B cell (primary cell): ENCODE data around the gene ISL2. TPM values are rescaled to one million over a fixed set of nuclear protein-coding genes. Genes with fewer than 3 reads are reported as not detected.

ENCODE experiments used
- ATAC-seq: fragments of 200-7000 bp; cut with Tn5 transposase; one replicate; pipeline ENCODE4 v1.10.0; 2021; ENCODE audit warnings: low read depth, mild to moderate bottlenecking, moderate number of reproducible peaks, moderate library complexity
- CTCF ChIA-PET: fragments of 350-600 bp; sonication (Branson Sonifier 250); formaldehyde crosslinking; loops from one replicate; lab custom pipeline; 2021; ENCODE audit warnings: antibody characterized with exemption, inconsistent platforms; lab: Charles Lee
- POLR2A ChIA-PET: fragments of 350-600 bp; sonication (Branson Sonifier 250); formaldehyde crosslinking; loops from one replicate; lab custom pipeline; 2021; ENCODE audit warnings: antibody characterized with exemption; lab: Charles Lee
- DNase-seq: peaks from one replicate; pipeline ENCODE4 v3.0.0; 2013
- H2AFZ ChIP-seq: 2 replicates; pipeline ENCODE4 v1.6.1; 2012; ENCODE audit warnings: mild to moderate bottlenecking, low read depth, low read length; ENCODE audit not compliant: insufficient read depth, poor library complexity, severe bottlenecking
- H3K27ac ChIP-seq, 2 donors: 1 replicate in 1 of 2; 2 replicates in 1 of 2; pipeline ENCODE4 v1.5.1; 2012 to 2013; ENCODE audit warnings: low read length in 2 of 2, mild to moderate bottlenecking in 2 of 2, moderate library complexity in 1 of 2
- H3K27me3 ChIP-seq, 4 experiments: fragments of 200-600 bp in 1 of 4; sonication (generic) in 1 of 4; replicated peaks in 1 of 4; 1 replicate in 2 of 4; 2 replicates in 2 of 4; pipeline versions ENCODE4 v1.6.1 to v1.7.0; 2013 to 2016; ENCODE audit warnings: low read length in 3 of 4, mild to moderate bottlenecking in 2 of 4, mixed read lengths in 1 of 4, moderate library complexity in 1 of 4; ENCODE audit not compliant: insufficient read depth in 4 of 4, control insufficient read depth in 3 of 4; ENCODE audit errors: control extremely low read depth in 1 of 4
- H3K36me3 ChIP-seq, 2 experiments: replicated peaks in 1 of 2; 1 replicate in 1 of 2; 2 replicates in 1 of 2; pipeline versions ENCODE4 v1.6.1 to v1.7.1; 2013; ENCODE audit warnings: low read length in 1 of 2; ENCODE audit not compliant: insufficient read depth in 2 of 2, control insufficient read depth in 1 of 2; ENCODE audit errors: control extremely low read depth in 1 of 2, extremely low read depth in 1 of 2
- H3K4me1 ChIP-seq, 2 donors: fragments of 200-600 bp in 1 of 2; sonication (generic) in 1 of 2; 1 replicate in 1 of 2; 2 replicates in 1 of 2; pipeline versions ENCODE4 v1.5.1 to v1.6.1; 2013 to 2017; ENCODE audit warnings: low read length in 2 of 2; ENCODE audit not compliant: control insufficient read depth in 2 of 2, insufficient read depth in 2 of 2
- H3K4me2 ChIP-seq: replicated peaks from 2 replicates; pipeline ENCODE3; 2012; ENCODE audit warnings: mild to moderate bottlenecking, low read depth, low read length; ENCODE audit not compliant: poor library complexity, severe bottlenecking
- H3K4me3 ChIP-seq, 5 experiments: fragments of 200-600 bp in 1 of 5; sonication (generic) in 1 of 5; 1 replicate in 3 of 5; 2 replicates in 2 of 5; pipeline versions ENCODE4 v1.5.1 to v1.7.0; 2011 to 2016; ENCODE audit warnings: low read length in 4 of 5, mild to moderate bottlenecking in 4 of 5, low read depth in 2 of 5, control low read depth in 1 of 5, moderate library complexity in 1 of 5; ENCODE audit not compliant: insufficient read depth in 1 of 5; ENCODE audit errors: control extremely low read depth in 1 of 5, extremely low read depth in 1 of 5
- H3K79me2 ChIP-seq: fragments of 200-600 bp; sonication (generic); one replicate; pipeline ENCODE4 v1.6.0; 2016; ENCODE audit warnings: low read length; ENCODE audit not compliant: control insufficient read depth, insufficient read depth
- H3K9ac ChIP-seq: fragments of 200-600 bp; sonication (generic); 2 replicates; pipeline ENCODE4 v1.6.1; 2017; ENCODE audit warnings: mild to moderate bottlenecking, low read length, moderate library complexity
- H3K9me3 ChIP-seq, 3 donors: one replicate each; pipeline versions ENCODE4 v1.6.1 to v1.7.1; 2013; ENCODE audit warnings: low read length in 2 of 3; ENCODE audit not compliant: control insufficient read depth in 2 of 3, insufficient read depth in 1 of 3; ENCODE audit errors: control extremely low read depth in 1 of 3
- H4K20me1 ChIP-seq: 2 replicates; pipeline ENCODE4 v1.6.0; 2012; ENCODE audit warnings: mild to moderate bottlenecking, low read length; ENCODE audit not compliant: insufficient read depth, control insufficient read depth, poor library complexity, severe bottlenecking
- H3K27ac Mint-ChIP-seq: one replicate; pipeline ENCODE4 v1.8.0; 2021; ENCODE audit warnings: mixed read lengths
- H3K27me3 Mint-ChIP-seq: one replicate; pipeline ENCODE4 v1.8.0; 2021; ENCODE audit warnings: mixed read lengths
- H3K4me1 Mint-ChIP-seq: one replicate; pipeline ENCODE4 v1.8.0; 2021; ENCODE audit warnings: mixed read lengths
- H3K4me3 Mint-ChIP-seq: one replicate; pipeline ENCODE4 v1.8.0; 2021; ENCODE audit warnings: mixed read lengths
- H3K9me3 Mint-ChIP-seq: one replicate; pipeline ENCODE4 v1.8.0; 2022; ENCODE audit warnings: mixed read lengths; ENCODE audit not compliant: insufficient read depth
- CTCF ChIP-seq: fragments of 200-600 bp; IDR thresholded peaks from one replicate; pipeline ENCODE4 v1.8.0; 2022; ENCODE audit warnings: antibody characterized with exemption, mild to moderate bottlenecking
- EZH2 ChIP-seq: IDR thresholded peaks from 2 replicates; pipeline ENCODE4 v1.6.1; 2012; ENCODE audit warnings: borderline replicate concordance, low read depth, mild to moderate bottlenecking, moderate library complexity, low read length; ENCODE audit not compliant: insufficient read depth, poor library complexity, severe bottlenecking
- WGBS: methylation state at CpG from one replicate; pipeline ENCODE4 v1.1.5; 2013; ENCODE audit warnings: missing lambda C conversion rate; ENCODE audit not compliant: insufficient coverage; 5-methylcytosine and 5-hydroxymethylcytosine counted together
- intact Hi-C: fragments of 100-400 bp; cut with micrococcal nuclease; formaldehyde crosslinking; loops from one replicate; pipeline ENCODE4 v1.10.0; 2022
- polyA plus RNA-seq: library from polyadenylated mRNA; depleted of rRNA; stranded (reverse); fragments of >200 nt; gene quantifications from 2 replicates; pipeline ENCODE4 v1.2.3, GENCODE V29; 2012
- total RNA-seq, 2 donors: library from RNA; stranded (reverse); fragments of 120-200 nt in 1 of 2; gene quantifications; 1 replicate in 1 of 2; 2 replicates in 1 of 2; pipeline versions ENCODE4 v1.2.3 to v1.2.4, GENCODE V29; 2013 to 2022

Gene ISL2
- total and polyA plus RNA-seq, 2 donors (not counting 1 experiment from before 2014, with no cell fraction given): 0.59 to 1.8 TPM

- H2AFZ ChIP-seq: no peak overlapping the region
- H3K27ac ChIP-seq: no peak overlapping the region
- H3K79me2 ChIP-seq: no peaks in the 10 kb centered on the region
- H3K27me3 ChIP-seq: no peaks in the 10 kb centered on the region
- H3K9ac ChIP-seq: no peak overlapping the region
- H3K36me3 ChIP-seq: no peaks in the 10 kb centered on the region
- H3K9me3 ChIP-seq: no peaks in the 10 kb centered on the region
- H3K4me2 ChIP-seq: no peak overlapping the region
- ChIA-PET CTCF (no interaction called here), POLR2A (no interaction called here)
- DNase-seq (no peak), ATAC-seq (no peak)
- no peak overlapping the region for H3K4me3 ChIP-seq
- Mint-ChIP-seq H3K4me1 (no peaks in the 10 kb centered on the region), H3K9me3 (no peaks in the 10 kb centered on the region), H3K4me3 (no peak overlapping the region), H3K27ac (no peak overlapping the region), H3K27me3 (no peaks in the 10 kb centered on the region)
- H4K20me1 ChIP-seq: no peaks in the 10 kb centered on the region
- H3K4me1 ChIP-seq: no peaks in the 10 kb centered on the region
- TF ChIP-seq CTCF (no peak), EZH2 (no peak)
- intact Hi-C loops: no loop called here
- WGBS: 100% methylated on average over 1 of the region's 2 CpGs
Observed at GRCh38 chr15:76377217-76377616, 40.6 kb downstream of the ISL2 start.

GRCh38 chr15:76377751-76378150, 41.2 kb downstream of the ISL2 start:
- H3K9me3 Mint-ChIP-seq: no peaks in the 10 kb centered on the region
- Histone ChIP-seq H4K20me1 (no peaks in the 10 kb centered on the region), H3K4me3 (no peak overlapping the region), H3K9ac (no peak overlapping the region), H3K36me3 (no peaks in the 10 kb centered on the region), H3K27ac (no peak overlapping the region), H3K4me1 (no peaks in the 10 kb centered on the region), H3K79me2 (no peaks in the 10 kb centered on the region), H3K4me2 (no peak overlapping the region), H2AFZ (no peak overlapping the region), H3K27me3 (no peaks in the 10 kb centered on the region), H3K9me3 (no peaks in the 10 kb centered on the region)
- no peaks in the 10 kb centered on the region for H3K27me3 Mint-ChIP-seq
- no peaks in the 10 kb centered on the region for H3K4me1 Mint-ChIP-seq
- no peak for ATAC-seq
- intact Hi-C loops: no loop called here
- TF ChIP-seq EZH2 (no peak), CTCF (no peak)
- CTCF ChIA-PET: no interaction called here
- POLR2A ChIA-PET: no interaction called here
- DNase-seq: no peak
- no peak overlapping the region for H3K27ac Mint-ChIP-seq
- no peak overlapping the region for H3K4me3 Mint-ChIP-seq
